SK-N-MC (cell line): Measurements from ENCODE around the gene CCDC89.

Experiments
- EZH2 ChIP-seq: fragments of 200-600 bp; sonication (generic); IDR thresholded peaks from one replicate; pipeline ENCODE4 v1.6.1; 2017; ENCODE audit warnings: antibody characterized with exemption
- POLR2AphosphoS5 ChIP-seq: IDR thresholded peaks from 2 replicates; pipeline ENCODE4 v1.6.1; 2012; ENCODE audit warnings: mild to moderate bottlenecking, low read depth, low read length, borderline replicate concordance

DNA sequence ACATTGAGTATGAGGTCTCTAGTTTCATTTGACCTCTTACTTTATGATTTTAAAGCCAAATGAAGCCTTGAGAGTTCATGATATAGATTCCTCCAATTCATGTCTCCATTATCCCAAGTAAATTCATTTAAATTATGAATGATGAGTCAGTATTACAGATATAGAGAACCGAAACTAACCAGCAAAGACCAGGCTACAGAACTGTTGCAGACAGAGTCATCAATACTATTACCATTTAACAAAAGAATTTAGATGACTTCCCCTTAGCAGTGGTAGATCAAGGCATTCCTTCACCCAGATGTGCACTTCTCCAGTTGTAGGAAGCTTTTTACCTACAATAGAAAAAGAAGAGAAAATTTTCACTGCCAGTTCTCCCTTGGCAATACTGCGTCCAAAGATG, 11.8 kb upstream of the CCDC89 start:
- no peak for TF ChIP-seq EZH2
- no peak for TF ChIP-seq POLR2AphosphoS5
